SK-N-SH (cell line): ENCODE results near the gene ENTPD2. TPM values are rescaled to one million over a fixed set of nuclear protein-coding genes. Genes with fewer than 3 reads are reported as not detected.

ENCODE experiments used
- CTCF ChIA-PET: fragments of 300-600, 350-600 bp; formaldehyde crosslinking; extraction: SDS; loops from one replicate; lab custom pipeline; 2021; lab: Yijun Ruan, JAX
- POLR2A ChIA-PET: fragments of 350-600 bp; sonication (Branson Sonifier 250); formaldehyde crosslinking; extraction: SDS; loops from one replicate; lab custom pipeline; 2020; ENCODE audit warnings: antibody characterized with exemption, inconsistent platforms; lab: Yijun Ruan, JAX
- DNase-seq: peaks from one replicate; pipeline ENCODE4 v3.0.0; 2012
- H2AFZ ChIP-seq: fragments of 200-600 bp; sonication (generic); 2 replicates; pipeline ENCODE4 v1.8.1; 2016; ENCODE audit warnings: antibody characterized with exemption, mild to moderate bottlenecking, low read depth
- H3F3A ChIP-seq: fragments of 200-600 bp; sonication (generic); replicated peaks from 2 replicates; pipeline ENCODE3; 2016; ENCODE audit warnings: antibody characterized with exemption, mild to moderate bottlenecking; ENCODE audit not compliant: insufficient read depth
- H3K27ac ChIP-seq, 2 experiments: fragments of 200-500 bp in 1 of 2; fragments of 200-600 bp in 1 of 2; sonication (Bioruptor generic) in 1 of 2; sonication (generic), shearing (Covaris generic) in 1 of 2; 2 replicates each; pipeline versions ENCODE4 v1.5.1 to v1.6.1; 2014 to 2016; ENCODE audit warnings: low read depth in 2 of 2, inconsistent platforms in 1 of 2, low read length in 1 of 2, mild to moderate bottlenecking in 1 of 2, mixed read lengths in 1 of 2
- H3K27me3 ChIP-seq: fragments of 200-600 bp; sonication (generic), shearing (Covaris generic); 2 replicates; pipeline ENCODE4 v1.6.1; 2016; ENCODE audit warnings: mixed run types; ENCODE audit not compliant: insufficient read depth
- H3K36me3 ChIP-seq, 2 experiments: fragments of 200-500 bp in 1 of 2; fragments of 200-600 bp in 1 of 2; sonication (Bioruptor generic) in 1 of 2; sonication (generic) in 1 of 2; replicated peaks in 1 of 2; 2 replicates each; pipeline versions ENCODE3 to v1.5.1; 2014 to 2016; ENCODE audit warnings: low read length in 1 of 2, mild to moderate bottlenecking in 1 of 2; ENCODE audit not compliant: insufficient read depth in 2 of 2, control insufficient read depth in 1 of 2
- H3K4me1 ChIP-seq, 2 experiments: fragments of 200-500 bp in 1 of 2; fragments of 200-600 bp in 1 of 2; sonication (Bioruptor generic) in 1 of 2; sonication (generic), shearing (Covaris generic) in 1 of 2; 2 replicates each; pipeline versions ENCODE4 v1.5.1 to v1.6.1; 2014 to 2016; ENCODE audit warnings: low read depth in 1 of 2, low read length in 1 of 2, mixed run types in 1 of 2; ENCODE audit not compliant: insufficient read depth in 2 of 2, control insufficient read depth in 1 of 2
- H3K4me2 ChIP-seq: fragments of 200-600 bp; sonication (generic), shearing (Covaris generic); 2 replicates; pipeline ENCODE4 v1.6.1; 2017; ENCODE audit warnings: mixed run types
- H3K4me3 ChIP-seq, 2 experiments: fragments of 200-500 bp in 1 of 2; fragments of 200-600 bp in 1 of 2; sonication (Bioruptor generic) in 1 of 2; sonication (generic), shearing (Covaris generic) in 1 of 2; 2 replicates each; pipeline versions ENCODE4 v1.5.1 to v1.8.1; 2014 to 2016; ENCODE audit warnings: low read depth in 2 of 2, inconsistent platforms in 1 of 2, low read length in 1 of 2, mild to moderate bottlenecking in 1 of 2, mixed read lengths in 1 of 2, moderate library complexity in 1 of 2
- H3K79me2 ChIP-seq: fragments of 200-600 bp; sonication (generic); 2 replicates; pipeline ENCODE4 v1.8.1; 2017; ENCODE audit warnings: mild to moderate bottlenecking; ENCODE audit not compliant: insufficient read depth
- H3K9ac ChIP-seq: fragments of 200-600 bp; sonication (generic); 2 replicates; pipeline ENCODE4 v1.6.1; 2017; ENCODE audit warnings: mixed run types
- H3K9me2 ChIP-seq: fragments of 200-600 bp; sonication (generic); 2 replicates; pipeline ENCODE4 v1.6.1; 2017; ENCODE audit warnings: mixed run types
- H3K9me3 ChIP-seq: fragments of 200-600 bp; sonication (generic); 2 replicates; pipeline ENCODE4 v1.6.1; 2017; ENCODE audit warnings: mixed run types, mild to moderate bottlenecking, moderate library complexity
- H4K20me1 ChIP-seq: fragments of 200-600 bp; sonication (generic); 2 replicates; pipeline ENCODE4 v1.6.1; 2017; ENCODE audit warnings: mild to moderate bottlenecking, mixed run types; ENCODE audit not compliant: insufficient read depth
- ELF1 ChIP-seq: IDR thresholded peaks from 2 replicates; pipeline ENCODE4 v1.4.0; 2012
- EP300 ChIP-seq, 2 experiments: IDR thresholded peaks; 2 replicates each; pipeline versions ENCODE4 v1.4.0 to v1.6.1; 2012; ENCODE audit warnings: borderline replicate concordance in 1 of 2, low read depth in 1 of 2, low read length in 1 of 2
- EZH2phosphoT487 ChIP-seq: fragments of 200-600 bp; sonication (generic); IDR thresholded peaks from 2 replicates; pipeline ENCODE4 v1.6.1; 2017; ENCODE audit warnings: low read depth, mixed run types, mild to moderate bottlenecking, antibody characterized with exemption, moderate library complexity, borderline replicate concordance
- FOXJ3 ChIP-seq: sonication (generic); formaldehyde crosslinking; IDR thresholded peaks from 2 replicates; pipeline ENCODE4 v1.5.1; 2020; ENCODE audit warnings: mild to moderate bottlenecking, missing genetic modification reagents
- FOXM1 ChIP-seq: IDR thresholded peaks from 2 replicates; pipeline ENCODE4 v1.4.0; 2012; ENCODE audit warnings: low read depth, mild to moderate bottlenecking
- GATA2 ChIP-seq: sonication (generic); formaldehyde crosslinking; IDR thresholded peaks from 2 replicates; pipeline ENCODE4 v1.5.0; 2020; ENCODE audit warnings: mild to moderate bottlenecking, missing genetic modification reagents
- MXI1 ChIP-seq: IDR thresholded peaks from 2 replicates; pipeline ENCODE4 v1.6.1; 2012; ENCODE audit warnings: mild to moderate bottlenecking, low read depth, low read length, improper control_type of control experiment
- NRF1 ChIP-seq: IDR thresholded peaks from 2 replicates; pipeline ENCODE4 v1.6.1; 2012; ENCODE audit warnings: low read depth, mild to moderate bottlenecking, low read length
- PBX3 ChIP-seq: IDR thresholded peaks from 2 replicates; pipeline ENCODE4; 2012
- POLR2AphosphoS5 ChIP-seq: IDR thresholded peaks from 2 replicates; pipeline ENCODE4 v1.6.1; 2012; ENCODE audit warnings: low read depth, low read length
- RCOR1 ChIP-seq: fragments of 150-350 bp; IDR thresholded peaks from 2 replicates; pipeline ENCODE4 v1.6.1; 2017; ENCODE audit warnings: antibody characterized with exemption, low read length
- RFX5 ChIP-seq: IDR thresholded peaks from 2 replicates; pipeline ENCODE4 v1.6.1; 2012; ENCODE audit warnings: mild to moderate bottlenecking, improper control_type of control experiment, low read length
- RXRA ChIP-seq: IDR thresholded peaks from 2 replicates; pipeline ENCODE4 v1.4.0; 2012; ENCODE audit warnings: low read depth, mild to moderate bottlenecking, borderline replicate concordance
- TCF12 ChIP-seq: IDR thresholded peaks from 2 replicates; pipeline ENCODE4 v1.4.0; 2012
- TEAD4 ChIP-seq: IDR thresholded peaks from 2 replicates; pipeline ENCODE4 v1.4.0; 2012; ENCODE audit warnings: mild to moderate bottlenecking, borderline replicate concordance; ENCODE audit not compliant: insufficient read depth
- YY1 ChIP-seq: IDR thresholded peaks from 2 replicates; pipeline ENCODE4 v1.4.0; 2012; ENCODE audit warnings: low read depth, mild to moderate bottlenecking
- WGBS: methylation state at CpG from one replicate; pipeline ENCODE4 v1.1.6; 2017; ENCODE audit warnings: low lambda C conversion rate; 5-methylcytosine and 5-hydroxymethylcytosine counted together
- polyA plus RNA-seq, 3 experiments: library from polyadenylated mRNA; depleted of rRNA; stranded (reverse); fragments of >200 nt; gene quantifications; 2 replicates each; pipeline ENCODE4 v1.2.3, GENCODE V29; 2012
- TF ChIP-seq, protein P1 (sequence below): IDR thresholded peaks from 2 replicates; pipeline ENCODE4 v1.4.0; 2012; ENCODE audit warnings: low read depth
- TF ChIP-seq, protein P2 (sequence below): IDR thresholded peaks from 2 replicates; pipeline ENCODE4 v1.6.1; 2012; ENCODE audit warnings: mild to moderate bottlenecking, low read depth, low read length, moderate library complexity

The ENTPD2 gene
- polyA plus RNA-seq, 1 of the 3 experiments (the other 2 are of a cell fraction): not detected

- Histone ChIP-seq H3K9me3 (no peaks in the 10 kb centered on the region), H3K9me2 (no peaks in the 10 kb centered on the region), H3K27ac (no peak overlapping the region), H3K9ac (no peak overlapping the region), H3K36me3 (peaks cover 0 to 17% of the 10 kb centered on the region in 2 experiments), H3K27me3 (no peaks in the 10 kb centered on the region), H3F3A (no peaks in the 10 kb centered on the region), H3K4me1 (no peaks in the 10 kb centered on the region), H4K20me1 (no peaks in the 10 kb centered on the region), H3K4me3 (no peak overlapping the region), H3K4me2 (no peak overlapping the region), H2AFZ (no peak overlapping the region), H3K79me2 (no peaks in the 10 kb centered on the region)
- CTCF ChIA-PET: interaction anchor here (0.9 to 1.1 kb wide), 2 partner anchors 13 to 20 kb away, joined by 3 to 4 read pairs; no protein-coding TSS in a partner anchor
- no peak for DNase-seq
- TF ChIP-seq POLR2AphosphoS5: no peak
- TF ChIP-seq MXI1: no peak
- no peak for TF ChIP-seq RCOR1
- TF ChIP-seq RFX5: no peak
- TF ChIP-seq NRF1: no peak
- no peak for TF ChIP-seq PBX3
- no peak for TF ChIP-seq RXRA
- TF ChIP-seq TEAD4: no peak
- TF ChIP-seq EP300 (IDR thresholded peaks at IDR 0.05; ENCODE audit: borderline replicate concordance in 1 of 2, low read depth in 1 of 2, low read length in 1 of 2): no peak
- TF ChIP-seq YY1: no peak
- TF ChIP-seq FOXM1: no peak
- no peak for TF ChIP-seq EZH2phosphoT487
- TF ChIP-seq FOXJ3 (CRISPR knock-in tag): no peak
- TF ChIP-seq, protein P1, sequence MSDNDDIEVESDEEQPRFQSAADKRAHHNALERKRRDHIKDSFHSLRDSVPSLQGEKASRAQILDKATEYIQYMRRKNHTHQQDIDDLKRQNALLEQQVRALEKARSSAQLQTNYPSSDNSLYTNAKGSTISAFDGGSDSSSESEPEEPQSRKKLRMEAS: no peak
- TF ChIP-seq, protein P2, sequence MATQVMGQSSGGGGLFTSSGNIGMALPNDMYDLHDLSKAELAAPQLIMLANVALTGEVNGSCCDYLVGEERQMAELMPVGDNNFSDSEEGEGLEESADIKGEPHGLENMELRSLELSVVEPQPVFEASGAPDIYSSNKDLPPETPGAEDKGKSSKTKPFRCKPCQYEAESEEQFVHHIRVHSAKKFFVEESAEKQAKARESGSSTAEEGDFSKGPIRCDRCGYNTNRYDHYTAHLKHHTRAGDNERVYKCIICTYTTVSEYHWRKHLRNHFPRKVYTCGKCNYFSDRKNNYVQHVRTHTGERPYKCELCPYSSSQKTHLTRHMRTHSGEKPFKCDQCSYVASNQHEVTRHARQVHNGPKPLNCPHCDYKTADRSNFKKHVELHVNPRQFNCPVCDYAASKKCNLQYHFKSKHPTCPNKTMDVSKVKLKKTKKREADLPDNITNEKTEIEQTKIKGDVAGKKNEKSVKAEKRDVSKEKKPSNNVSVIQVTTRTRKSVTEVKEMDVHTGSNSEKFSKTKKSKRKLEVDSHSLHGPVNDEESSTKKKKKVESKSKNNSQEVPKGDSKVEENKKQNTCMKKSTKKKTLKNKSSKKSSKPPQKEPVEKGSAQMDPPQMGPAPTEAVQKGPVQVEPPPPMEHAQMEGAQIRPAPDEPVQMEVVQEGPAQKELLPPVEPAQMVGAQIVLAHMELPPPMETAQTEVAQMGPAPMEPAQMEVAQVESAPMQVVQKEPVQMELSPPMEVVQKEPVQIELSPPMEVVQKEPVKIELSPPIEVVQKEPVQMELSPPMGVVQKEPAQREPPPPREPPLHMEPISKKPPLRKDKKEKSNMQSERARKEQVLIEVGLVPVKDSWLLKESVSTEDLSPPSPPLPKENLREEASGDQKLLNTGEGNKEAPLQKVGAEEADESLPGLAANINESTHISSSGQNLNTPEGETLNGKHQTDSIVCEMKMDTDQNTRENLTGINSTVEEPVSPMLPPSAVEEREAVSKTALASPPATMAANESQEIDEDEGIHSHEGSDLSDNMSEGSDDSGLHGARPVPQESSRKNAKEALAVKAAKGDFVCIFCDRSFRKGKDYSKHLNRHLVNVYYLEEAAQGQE: no peak
- TF ChIP-seq TCF12: no peak
- no peak for TF ChIP-seq GATA2 (CRISPR knock-in tag)
- no peak for TF ChIP-seq ELF1
- POLR2A ChIA-PET: no interaction called here
- 97% methylated on average over 17 of the region's 21 CpGs for WGBS
Measured at GRCh38 chr9:137015976-137016375, 37.9 kb downstream of the ENTPD2 start.
